Measurements from ENCODE around the gene HFM1. TPM values are rescaled to one million over a fixed set of nuclear protein-coding genes. Genes with fewer than 3 reads are reported as not detected.

HFM1 gene
- total and polyA plus RNA-seq, 10 of the 15 experiments (the other 5 are each of a cell fraction or from before 2014, with no cell fraction given), result not detected

GRCh38 chr1:91244737-91245136 is 159.9 kb downstream of the HFM1 start (continued):
- no peak for TF ChIP-seq POLR2AphosphoS5 (IDR thresholded peaks at IDR 0.05; ENCODE audit: low read length)
- TF ChIP-seq FOS (IDR thresholded peaks at IDR 0.05; ENCODE audit: borderline replicate concordance, extremely low read depth, insufficient read length), result no peak
- no peak for TF ChIP-seq MTA2 (IDR thresholded peaks at IDR 0.05; ENCODE audit: low read depth)
- TF ChIP-seq HDAC2 (IDR thresholded peaks at IDR 0.05), result no peak
- TF ChIP-seq FOXM1 (IDR thresholded peaks at IDR 0.05; ENCODE audit: low read depth, low read length), result no peak
- TF ChIP-seq CHD1 (IDR thresholded peaks at IDR 0.05; ENCODE audit: low read depth, low read length), result no peak
- TF ChIP-seq ZBTB40 (IDR thresholded peaks at IDR 0.05; ENCODE audit: borderline replicate concordance), result no peak

GRCh38 chr1:91243171-91243570 is 161.5 kb downstream of the HFM1 start:
- no peak overlapping the region for H3K9ac ChIP-seq (ENCODE audit: control insufficient read depth, insufficient read depth, low read length)
- SMC1A ChIA-PET (ENCODE audit: uncharacterized antibody, unreplicated experiment), result no interaction called here
- no peaks in the 10 kb centered on the region for H3K9me3 ChIP-seq (replicated peaks; ENCODE audit: control insufficient read depth, insufficient read depth, low read length)
- ATAC-seq, result no peak
- no peak for DNase-seq (ENCODE audit: low read depth, low spot score)
- H4K20me1 ChIP-seq (ENCODE audit: control insufficient read depth, insufficient read depth), result no peaks in the 10 kb centered on the region
- intact Hi-C loops (cut with micrococcal nuclease; ENCODE audit: unreplicated experiment), result no loop called here
- RAD21 ChIA-PET (ENCODE audit: unreplicated experiment), result no interaction called here
- H3K4me1 ChIP-seq (ENCODE audit: control insufficient read depth, insufficient read depth, low read length), result no peaks in the 10 kb centered on the region
- no TSS peak for BruUV-seq (replicated peaks)
- no peak overlapping the region for H2AFZ ChIP-seq (ENCODE audit: control insufficient read depth, low read depth, low read length)
- no peak overlapping the region for H3K4me3 ChIP-seq
- H3K4me2 ChIP-seq (ENCODE audit: control insufficient read depth, insufficient read depth), result no peak overlapping the region
- POLR2A ChIA-PET, result no interaction called here
- no peaks in the 10 kb centered on the region for H3K27me3 ChIP-seq (replicated peaks in 1 of 2; ENCODE audit: control insufficient read depth in 2 of 2, insufficient read depth in 2 of 2, low read length in 1 of 2)
- TF ChIP-seq IKZF1 (conservative IDR thresholded peaks at IDR 0.05) (no peak), SPI1 (IDR thresholded peaks at IDR 0.05; ENCODE audit: borderline replicate concordance, insufficient read depth, low read depth, low read length) (no peak), STAT1 (conservative IDR thresholded peaks at IDR 0.05) (no peak), USF1 (IDR thresholded peaks at IDR 0.05; ENCODE audit: borderline replicate concordance, extremely low read length, insufficient read depth, low read depth, low read length) (no peak), ZNF24 (IDR thresholded peaks at IDR 0.05) (no peak), NFYA (IDR thresholded peaks at IDR 0.05; ENCODE audit: borderline replicate concordance, low read depth, low read length) (no peak), RCOR1 (conservative IDR thresholded peaks at IDR 0.05; ENCODE audit: low read depth, low read length) (no peak), GATAD2B (conservative IDR thresholded peaks at IDR 0.05; ENCODE audit: low read depth) (no peak), BHLHE40 (IDR thresholded peaks at IDR 0.05; ENCODE audit: borderline replicate concordance in 1 of 2, low read depth in 2 of 2, low read length in 1 of 2) (no peak), ZBTB33 (IDR thresholded peaks at IDR 0.05) (no peak), HCFC1 (IDR thresholded peaks at IDR 0.05; ENCODE audit: low read length) (no peak), RBBP5 (conservative IDR thresholded peaks at IDR 0.05) (no peak)
- H3K79me2 ChIP-seq (ENCODE audit: control insufficient read depth, insufficient read depth, low read length), result no peaks in the 10 kb centered on the region
- CTCF ChIA-PET, result interaction anchor here (1.2 kb wide), 1 partner anchor 522 kb away, joined by 3 read pairs; no protein-coding TSS in a partner anchor
- no peak overlapping the region for H3K27ac ChIP-seq (ENCODE audit: control insufficient read depth, insufficient read depth)
- H3K36me3 ChIP-seq (ENCODE audit: control insufficient read depth in 2 of 2, insufficient read depth in 2 of 2, low read length in 1 of 2), result no peaks in the 10 kb centered on the region
- FAIRE-seq, result no peak
- in situ Hi-C loops (cut with MboI), result no loop called here

All from GM12878 (cell line).